ENCODE results near the gene DIO3. TPM values are rescaled to one million over a fixed set of nuclear protein-coding genes. Genes with fewer than 3 reads are reported as not detected.

DIO3 gene
- total and polyA plus RNA-seq, 2 donors from 2014 or later, result 0.17 to 0.94 TPM

GRCh38 chr14:101556131-101556530 is 5.2 kb upstream of the DIO3 start:
- Histone ChIP-seq H3K4me3 (ENCODE audit: low read length in 3 of 3) (no peak overlapping the region), H3K27ac (ENCODE audit: low read depth in 2 of 2, low read length in 2 of 2) (no peak overlapping the region), H3K4me1 (ENCODE audit: control insufficient read depth in 2 of 3, insufficient read depth in 2 of 3, low read depth in 1 of 3, low read length in 3 of 3) (no peaks in the 10 kb centered on the region), H3K27me3 (ENCODE audit: control insufficient read depth, insufficient read depth, low read length) (peaks cover 13% of the 10 kb centered on the region), H3K9ac (ENCODE audit: low read length in 3 of 3) (no peak overlapping the region), H3K36me3 (ENCODE audit: control insufficient read depth in 2 of 3, insufficient read depth in 3 of 3, low read length in 3 of 3) (no peaks in the 10 kb centered on the region), H3K9me3 (ENCODE audit: control insufficient read depth in 2 of 3, insufficient read depth in 1 of 3, low read length in 3 of 3) (peaks cover 0 to 1% (median 0%) of the 10 kb centered on the region in 3 donors)
- FAIRE-seq, result no peak
- peak in 1 of 5 donors; percentile 68 for DNase-seq
- no peak for TF ChIP-seq CTCF (IDR thresholded peaks at IDR 0.05; ENCODE audit: borderline replicate concordance, extremely low read depth, insufficient read depth)
- intact Hi-C loops (cut with DNase I), result no loop called here

GRCh38 chr14:101556566-101557320 is 4.6 kb upstream of the DIO3 start:
- TF ChIP-seq CTCF (IDR thresholded peaks at IDR 0.05; ENCODE audit: borderline replicate concordance, extremely low read depth, insufficient read depth), result no peak
- Histone ChIP-seq H3K36me3 (ENCODE audit: control insufficient read depth in 2 of 3, insufficient read depth in 3 of 3, low read length in 3 of 3) (no peaks in the 10 kb centered on the region), H3K9me3 (ENCODE audit: control insufficient read depth in 2 of 3, insufficient read depth in 1 of 3, low read length in 3 of 3) (peaks cover 0 to 2% (median 1%) of the 10 kb centered on the region in 3 donors), H3K4me3 (ENCODE audit: low read length in 3 of 3) (no peak overlapping the region), H3K9ac (ENCODE audit: low read length in 3 of 3) (no peak overlapping the region), H3K27ac (ENCODE audit: low read depth in 2 of 2, low read length in 2 of 2) (no peak overlapping the region), H3K27me3 (ENCODE audit: control insufficient read depth, insufficient read depth, low read length) (peaks cover 17% of the 10 kb centered on the region), H3K4me1 (ENCODE audit: control insufficient read depth in 2 of 3, insufficient read depth in 2 of 3, low read depth in 1 of 3, low read length in 3 of 3) (no peaks in the 10 kb centered on the region)
- intact Hi-C loops (cut with DNase I), result no loop called here
- no peak for FAIRE-seq
- DNase-seq, result peak in 1 of 5 donors; percentile 37

- no peak overlapping the region for H3K27ac ChIP-seq (ENCODE audit: low read depth in 2 of 2, low read length in 2 of 2)
- H3K4me3 ChIP-seq (ENCODE audit: low read length in 3 of 3), result no peak overlapping the region
- H3K4me1 ChIP-seq (ENCODE audit: control insufficient read depth in 2 of 3, insufficient read depth in 2 of 3, low read depth in 1 of 3, low read length in 3 of 3), result no peaks in the 10 kb centered on the region
- FAIRE-seq (no peak), DNase-seq (peak in 1 of 5 donors; percentile 51)
- intact Hi-C loops (cut with DNase I), result no loop called here
- no peak overlapping the region for H3K9ac ChIP-seq (ENCODE audit: low read length in 3 of 3)
- H3K36me3 ChIP-seq (ENCODE audit: control insufficient read depth in 2 of 3, insufficient read depth in 3 of 3, low read length in 3 of 3), result no peaks in the 10 kb centered on the region
- TF ChIP-seq CTCF (IDR thresholded peaks at IDR 0.05; ENCODE audit: borderline replicate concordance, extremely low read depth, insufficient read depth), result no peak
- peaks cover 23% of the 10 kb centered on the region for H3K27me3 ChIP-seq (ENCODE audit: control insufficient read depth, insufficient read depth, low read length)
- peaks cover 0 to 7% (median 1%) of the 10 kb centered on the region in 3 donors for H3K9me3 ChIP-seq (ENCODE audit: control insufficient read depth in 2 of 3, insufficient read depth in 1 of 3, low read length in 3 of 3)
Observed at GRCh38 chr14:101557321-101557695, 4.0 kb upstream of the DIO3 start.
